Upper lobe of right lung (tissue), 1 donor: ENCODE results near the gene AMACR. TPM values are rescaled to one million over a fixed set of nuclear protein-coding genes. Genes with fewer than 3 reads are reported as not detected.
A peak's percentile ranks its signal among the peaks of the same experiment; 100 is the strongest.

Experiments used
- ATAC-seq: fragments of 200-7000 bp; cut with Tn5 transposase; one replicate; pipeline ENCODE4 v1.9.1; 2020; ENCODE audit warnings: mild to moderate bottlenecking, moderate library complexity
- DNase-seq: peaks from one replicate; pipeline ENCODE4 v3.0.0-alpha.2; 2020
- H3K27ac ChIP-seq: fragments of 200-600 bp; one replicate; pipeline ENCODE4 v1.8.0; 2022
- H3K27me3 ChIP-seq: fragments of 200-600 bp; one replicate; pipeline ENCODE4 v1.8.0; 2022; ENCODE audit warnings: mild to moderate bottlenecking
- H3K36me3 ChIP-seq: fragments of 200-600 bp; one replicate; pipeline ENCODE4 v1.8.0; 2022
- H3K4me1 ChIP-seq: fragments of 200-600 bp; one replicate; pipeline ENCODE4 v1.8.0; 2022
- H3K4me3 ChIP-seq: fragments of 200-600 bp; one replicate; pipeline ENCODE4 v1.8.0; 2022; ENCODE audit warnings: mild to moderate bottlenecking
- H3K9me3 ChIP-seq: fragments of 200-600 bp; one replicate; pipeline ENCODE4 v1.8.0; 2022
- CTCF ChIP-seq: fragments of 200-600 bp; IDR thresholded peaks from one replicate; pipeline ENCODE4 v1.8.0; 2022; ENCODE audit warnings: antibody characterized with exemption
- intact Hi-C: fragments of 100-400 bp; cut with DNase I; formaldehyde crosslinking; loops from one replicate; pipeline ENCODE4 v1.11.0; 2022
- total RNA-seq: library from RNA; stranded (reverse); fragmentation: NEBNext Ultra II Directional; extraction: Animal tissue kit (Norgen Biotek cat#: 25700); gene quantifications from one replicate; pipeline ENCODE4 v1.2.1, GENCODE V29; 2021
- donor health status: DM: no; HTN: yes; CAD: no; lungs with severe emphysema.

Gene AMACR
- total RNA-seq, 1 donor from 2014 or later, result 9.1 TPM

- Histone ChIP-seq H3K27ac (no peak overlapping the region), H3K9me3 (no peaks in the 10 kb centered on the region), H3K27me3 (peaks cover 66% of the 10 kb centered on the region), H3K36me3 (no peaks in the 10 kb centered on the region), H3K4me1 (peaks cover 10% of the 10 kb centered on the region), H3K4me3 (peak overlapping the region; percentile 28)
- no peak for ATAC-seq
- DNase-seq, result no peak
- no peak for TF ChIP-seq CTCF
- intact Hi-C loops, result loop anchor here (5.0 kb wide), 1 partner anchor 500 kb away; no protein-coding TSS in a partner anchor
Observed at GRCh38 chr5:33937017-33937706, 70.7 kb downstream of the AMACR start.

- DNase-seq (no peak), ATAC-seq (peak; percentile 8)
- Histone ChIP-seq H3K9me3 (no peaks in the 10 kb centered on the region), H3K36me3 (no peaks in the 10 kb centered on the region), H3K4me3 (peak within 1 kb of the TSS; percentile 28), H3K27me3 (peaks cover 59% of the 10 kb centered on the region), H3K27ac (no peak within 1 kb of the TSS), H3K4me1 (peaks cover 10% of the 10 kb centered on the region)
- TF ChIP-seq CTCF, result no peak
- intact Hi-C loops, result loop anchor here (5.0 kb wide), 1 partner anchor 499 kb away; no protein-coding TSS in a partner anchor
Observed at GRCh38 chr5:33936381-33937016, 71.4 kb downstream of the AMACR start, which contains the start of gene RXFP3. Gene RXFP3, plus strand, starts transcription at chr5:33936386. Its CDS starts 355 bp downstream, at chr5:33936741.

Other genes with a start within 250 kb of the AMACR start
- 11.2 TPM for gene ADAMTS12, start 116.1 kb downstream of the AMACR start, total RNA-seq
- gene RXFP3, start 71.7 kb downstream of the AMACR start, total RNA-seq, result not detected
- gene SLC45A2, start 23.4 kb downstream of the AMACR start, total RNA-seq, result not detected
- gene C1QTNF3, start 35.2 kb upstream of the AMACR start, total RNA-seq, result 4.5 TPM